Esophagus (tissue), 2 donors: ENCODE data around the gene IFIT1B. TPM values are rescaled to one million over a fixed set of nuclear protein-coding genes. Genes with fewer than 3 reads are reported as not detected.
"Not testable (repeated sequence)": the region's sequence is repeated elsewhere in the genome, so short reads cannot be mapped to it uniquely, and the experiment has no call there.

Source experiments
- H3K27ac ChIP-seq, 2 donors: one replicate each; pipeline ENCODE4 v1.5.1; 2013; ENCODE audit warnings: low read depth in 2 of 2, mild to moderate bottlenecking in 2 of 2, inconsistent platforms in 1 of 2, low read length in 1 of 2, moderate library complexity in 1 of 2
- H3K27me3 ChIP-seq, 2 donors: one replicate each; pipeline ENCODE4 v1.6.1; 2013; ENCODE audit warnings: low read length in 2 of 2, control low read depth in 1 of 2, mild to moderate bottlenecking in 1 of 2; ENCODE audit not compliant: insufficient read depth in 2 of 2, control insufficient read depth in 1 of 2
- H3K36me3 ChIP-seq, 2 donors: one replicate each; pipeline ENCODE4 v1.6.1; 2013; ENCODE audit warnings: low read length in 1 of 2; ENCODE audit not compliant: control insufficient read depth in 2 of 2, insufficient read depth in 2 of 2
- H3K4me1 ChIP-seq, 2 donors: one replicate each; pipeline ENCODE4 v1.6.1; 2013; ENCODE audit warnings: low read length in 1 of 2; ENCODE audit not compliant: control insufficient read depth in 2 of 2, insufficient read depth in 2 of 2
- H3K4me3 ChIP-seq, 2 donors: one replicate each; pipeline ENCODE4 v1.5.1; 2013; ENCODE audit warnings: low read length in 2 of 2, mild to moderate bottlenecking in 2 of 2, low read depth in 1 of 2, moderate library complexity in 1 of 2
- H3K9me3 ChIP-seq, 2 donors: one replicate each; pipeline ENCODE4 v1.6.1; 2013; ENCODE audit warnings: mild to moderate bottlenecking in 2 of 2, low read depth in 1 of 2, low read length in 1 of 2, moderate library complexity in 1 of 2; ENCODE audit not compliant: control insufficient read depth in 2 of 2, insufficient read depth in 1 of 2
- WGBS, 2 donors: extraction: QIAGEN DNeasy Blood & Tissue Kit; methylation state at CpG; one replicate each; pipeline ENCODE4 v1.1.7; 2013; 5-methylcytosine and 5-hydroxymethylcytosine counted together
- polyA plus RNA-seq, 2 donors: library from polyadenylated mRNA; stranded (reverse); fragments of 200-250 nt; gene quantifications; one replicate each; pipeline ENCODE4 v1.2.3, GENCODE V29; 2013
- donor health status: healthy with polysubstance abuse.
- donor health status: Bipolar disorder and iron deficiency.

IFIT1B gene
- polyA plus RNA-seq, 2 donors: not detected

DNA sequence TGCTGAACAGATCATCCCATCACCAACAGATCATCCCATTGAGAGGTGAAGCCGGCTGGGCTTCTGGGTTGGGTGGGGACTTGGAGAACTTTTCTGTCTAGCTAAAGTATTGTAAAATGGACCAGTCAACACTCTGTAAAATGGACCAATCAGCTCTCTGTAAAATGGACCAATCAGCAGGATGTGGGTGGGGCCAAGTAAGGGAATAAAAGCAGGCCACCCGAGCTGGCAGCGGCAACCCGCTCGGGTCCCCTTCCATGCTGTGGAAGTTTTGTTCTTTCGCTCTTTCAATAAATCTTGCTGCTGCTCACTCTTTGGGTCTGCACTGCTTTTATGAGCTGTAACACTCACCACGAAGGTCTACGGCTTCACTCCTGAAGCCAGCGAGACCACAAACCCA, 28.3 kb downstream of the IFIT1B start:
- H3K36me3 ChIP-seq, H3K4me1 ChIP-seq, H3K27me3 ChIP-seq, H3K9me3 ChIP-seq, H3K27ac ChIP-seq, H3K4me3 ChIP-seq: not testable (repeated sequence)
- 93 to 95% methylated on average over 9 of the region's 9 CpGs for WGBS, 2 donors

DNA sequence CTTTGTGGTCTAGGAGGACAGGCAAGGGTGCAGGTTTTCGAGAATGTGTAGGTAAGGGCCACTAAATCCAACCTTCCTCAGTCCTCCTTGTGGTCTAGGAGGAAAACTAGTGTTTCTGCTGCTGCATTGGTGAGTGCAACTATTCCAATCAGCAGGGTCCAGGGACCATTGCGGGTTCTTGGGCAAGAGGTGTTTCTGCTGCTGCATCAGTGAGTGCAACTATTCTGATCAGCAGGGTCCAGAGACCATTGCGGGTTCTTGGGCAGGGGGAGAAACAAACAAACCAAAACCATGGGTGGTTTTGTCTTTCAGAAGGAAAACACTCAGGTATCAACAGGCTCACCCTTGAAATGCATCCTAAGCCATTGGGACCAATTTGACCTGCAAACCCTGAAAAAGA, 29.9 kb downstream of the IFIT1B start:
- H3K4me3 ChIP-seq, H3K27me3 ChIP-seq, H3K4me1 ChIP-seq, H3K9me3 ChIP-seq, H3K36me3 ChIP-seq, H3K27ac ChIP-seq: not testable (repeated sequence)
- WGBS, 2 donors: 98 to 99% methylated on average over 3 of the region's 3 CpGs

DNA sequence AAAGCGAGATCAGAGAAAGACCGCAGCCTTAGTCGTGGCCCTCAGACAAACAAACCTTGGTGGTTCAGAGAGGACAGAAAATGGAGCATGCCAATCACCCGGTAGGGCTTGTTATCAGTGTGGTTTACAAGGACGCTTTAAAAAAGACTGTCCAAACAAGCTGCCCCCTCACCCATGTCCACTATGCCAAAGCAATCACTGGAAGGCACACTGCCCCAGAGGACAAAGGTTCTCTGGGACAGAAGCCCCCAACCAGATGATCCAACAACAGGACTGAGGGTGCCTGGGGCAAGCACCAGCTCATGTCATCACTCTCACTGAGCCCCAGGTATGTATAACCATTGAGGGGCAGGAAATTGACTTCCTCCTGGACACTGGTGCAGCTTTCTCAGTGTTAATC, 31.4 kb downstream of the IFIT1B start:
- WGBS, 2 donors: 94 to 96% methylated on average over 5 of the region's 5 CpGs
- not testable (repeated sequence) for H3K4me1 ChIP-seq, H3K27me3 ChIP-seq, H3K36me3 ChIP-seq, H3K27ac ChIP-seq, H3K4me3 ChIP-seq, H3K9me3 ChIP-seq

DNA sequence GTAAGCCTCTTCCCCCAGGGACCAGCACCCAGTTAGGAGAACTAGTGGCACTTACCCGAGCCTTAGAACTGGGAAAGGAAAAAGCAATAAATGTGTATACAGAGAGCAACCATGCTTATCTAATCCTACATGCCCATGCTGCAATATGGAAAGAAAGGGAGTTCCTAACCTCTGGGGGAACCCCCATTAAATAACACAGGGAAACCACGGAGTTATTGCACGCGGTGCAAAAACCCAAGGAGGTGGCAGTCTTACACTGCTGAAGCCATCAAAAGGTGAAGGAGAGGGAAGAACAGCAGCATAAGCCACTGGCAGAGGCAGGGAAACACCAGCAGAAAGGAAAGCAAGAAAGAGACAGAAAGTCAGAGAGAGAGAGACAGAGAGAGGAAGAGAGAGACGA, 32.7 kb downstream of the IFIT1B start:
- H3K9me3 ChIP-seq, H3K4me3 ChIP-seq, H3K27ac ChIP-seq, H3K4me1 ChIP-seq, H3K27me3 ChIP-seq, H3K36me3 ChIP-seq: not testable (repeated sequence)
- WGBS, 2 donors: 86 to 87% methylated on average over 5 of the region's 5 CpGs

DNA sequence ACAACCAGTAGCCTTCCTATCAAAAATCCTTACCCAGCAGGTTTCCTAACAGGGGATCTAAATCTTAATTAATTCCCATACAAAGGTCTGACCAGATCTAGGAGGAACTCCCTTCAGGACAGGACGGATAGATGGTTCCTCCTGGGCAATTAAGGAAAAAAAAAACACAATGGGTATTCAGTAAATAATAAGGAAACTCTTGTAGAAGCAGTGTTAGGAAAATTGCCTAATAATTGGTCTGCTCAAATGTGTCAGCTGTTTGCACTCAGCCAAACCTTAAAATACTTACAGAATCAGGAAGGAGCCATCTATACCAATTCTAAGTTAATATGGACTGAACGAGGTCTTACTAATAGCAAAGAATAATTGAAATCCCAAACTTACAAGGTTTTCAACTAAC, 33.3 kb downstream of the IFIT1B start:
- H3K4me3 ChIP-seq, H3K27ac ChIP-seq, H3K36me3 ChIP-seq, H3K4me1 ChIP-seq, H3K27me3 ChIP-seq, H3K9me3 ChIP-seq: not testable (repeated sequence)
- 70 to 73% methylated on average over 2 of the region's 2 CpGs for WGBS, 2 donors

DNA sequence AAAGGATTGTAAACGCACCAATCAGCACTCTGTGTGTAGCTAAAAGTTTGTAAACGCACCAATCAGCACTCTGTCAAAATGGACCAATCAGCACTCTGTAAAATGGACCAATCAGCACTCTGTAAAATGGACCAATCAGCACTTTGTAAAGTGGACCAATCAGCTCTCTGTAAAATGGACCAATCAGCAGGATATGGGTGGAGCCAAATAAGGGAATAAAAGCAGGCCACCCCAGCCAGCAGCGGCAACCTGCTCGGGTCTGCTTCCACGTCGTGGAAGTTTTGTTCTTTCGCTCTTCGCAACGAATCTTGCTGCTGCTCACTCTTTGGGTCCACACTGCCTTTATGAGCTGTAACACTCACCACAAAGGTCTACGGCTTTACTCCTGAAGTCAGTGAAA, 34.4 kb downstream of the IFIT1B start:
- not testable (repeated sequence) for H3K9me3 ChIP-seq, H3K4me1 ChIP-seq, H3K27me3 ChIP-seq, H3K27ac ChIP-seq, H3K36me3 ChIP-seq, H3K4me3 ChIP-seq
- WGBS, 2 donors: 90 to 93% methylated on average over 10 of the region's 10 CpGs

DNA sequence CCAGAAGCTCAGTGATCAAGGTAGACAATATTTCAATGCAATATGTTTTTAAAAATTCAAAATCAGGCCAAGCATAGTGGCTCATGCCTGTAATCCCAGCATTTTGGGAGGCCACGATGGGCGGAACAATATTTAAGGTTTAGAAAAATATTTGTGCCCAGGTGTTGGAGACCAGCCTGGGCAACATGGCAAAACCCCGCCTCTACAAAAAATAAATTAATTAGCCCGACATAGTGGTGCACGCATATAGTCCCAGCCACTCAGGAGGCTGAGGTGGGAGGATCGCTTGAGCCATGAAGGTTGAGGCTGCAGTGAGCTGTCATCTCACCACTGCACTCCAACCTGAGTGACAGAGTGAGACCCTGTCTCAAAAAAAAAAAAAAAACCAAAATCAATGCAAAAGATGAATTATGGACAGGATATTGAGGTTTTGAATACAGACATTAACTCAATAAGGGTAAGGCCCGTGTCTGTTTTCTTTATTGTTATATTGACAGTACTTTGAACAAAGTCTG, 35.6 kb downstream of the IFIT1B start:
- 82 to 84% methylated on average over 7 of the region's 7 CpGs for WGBS, 2 donors
- Histone ChIP-seq H3K27ac (no peak overlapping the region), H3K4me3 (no peak overlapping the region), H3K36me3 (no peaks in the 10 kb centered on the region), H3K9me3 (no peaks in the 10 kb centered on the region), H3K4me1 (peaks cover 0 to 2% of the 10 kb centered on the region in 2 donors), H3K27me3 (no peaks in the 10 kb centered on the region)

DNA sequence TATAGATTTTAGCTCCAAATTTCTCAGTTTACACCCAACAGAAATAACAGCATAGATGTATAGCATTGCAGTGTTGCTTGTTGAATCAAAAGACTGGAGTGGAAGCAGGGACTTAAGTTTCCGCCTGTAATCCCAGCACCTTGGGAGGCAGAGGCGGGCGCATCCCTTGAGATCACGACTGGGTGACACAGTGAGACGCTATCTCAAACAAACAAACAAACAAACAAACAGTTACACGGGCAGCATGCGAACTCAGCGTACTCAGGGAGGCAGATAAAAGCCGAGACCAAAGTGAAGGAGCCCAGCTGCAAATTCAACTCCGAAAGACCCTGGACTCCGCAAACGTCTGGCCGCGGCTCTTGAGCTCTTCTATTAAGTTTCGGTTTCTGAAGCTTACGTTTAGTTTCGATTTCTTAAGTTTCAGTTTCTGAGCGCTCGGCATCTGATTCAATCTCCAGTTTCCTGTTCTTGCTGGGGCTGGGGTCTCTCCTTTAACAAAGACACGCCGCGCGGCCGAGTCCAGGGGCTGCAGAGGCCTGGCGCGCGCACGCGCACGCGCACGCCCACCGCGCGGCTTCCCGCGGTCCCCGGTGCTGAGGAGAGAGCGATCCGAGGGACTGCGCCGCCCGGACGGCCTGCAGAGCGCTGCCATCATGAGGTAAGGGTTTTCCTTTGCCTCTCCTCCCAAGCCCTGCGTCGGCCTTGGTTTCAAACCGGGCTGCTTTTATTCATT, 36.5 kb downstream of the IFIT1B start, which contains the start of gene IFIT5:
Gene IFIT5, plus strand, starts transcription at position 423 of the 733 bp plus-strand sequence. Its CDS starts 231 bp downstream, at position 654.
- H3K4me1 ChIP-seq: peaks cover 0 to 2% of the 10 kb centered on the region in 2 donors
- peak within 1 kb of the TSS; percentile 88 to 95 for H3K27ac ChIP-seq
- H3K27me3 ChIP-seq: no peaks in the 10 kb centered on the region
- WGBS, 2 donors: 0 to 1% methylated on average over 48 of the region's 48 CpGs
- H3K36me3 ChIP-seq: no peaks in the 10 kb centered on the region
- H3K9me3 ChIP-seq: no peaks in the 10 kb centered on the region
- peak within 1 kb of the TSS; percentile 69 to 74 for H3K4me3 ChIP-seq

DNA sequence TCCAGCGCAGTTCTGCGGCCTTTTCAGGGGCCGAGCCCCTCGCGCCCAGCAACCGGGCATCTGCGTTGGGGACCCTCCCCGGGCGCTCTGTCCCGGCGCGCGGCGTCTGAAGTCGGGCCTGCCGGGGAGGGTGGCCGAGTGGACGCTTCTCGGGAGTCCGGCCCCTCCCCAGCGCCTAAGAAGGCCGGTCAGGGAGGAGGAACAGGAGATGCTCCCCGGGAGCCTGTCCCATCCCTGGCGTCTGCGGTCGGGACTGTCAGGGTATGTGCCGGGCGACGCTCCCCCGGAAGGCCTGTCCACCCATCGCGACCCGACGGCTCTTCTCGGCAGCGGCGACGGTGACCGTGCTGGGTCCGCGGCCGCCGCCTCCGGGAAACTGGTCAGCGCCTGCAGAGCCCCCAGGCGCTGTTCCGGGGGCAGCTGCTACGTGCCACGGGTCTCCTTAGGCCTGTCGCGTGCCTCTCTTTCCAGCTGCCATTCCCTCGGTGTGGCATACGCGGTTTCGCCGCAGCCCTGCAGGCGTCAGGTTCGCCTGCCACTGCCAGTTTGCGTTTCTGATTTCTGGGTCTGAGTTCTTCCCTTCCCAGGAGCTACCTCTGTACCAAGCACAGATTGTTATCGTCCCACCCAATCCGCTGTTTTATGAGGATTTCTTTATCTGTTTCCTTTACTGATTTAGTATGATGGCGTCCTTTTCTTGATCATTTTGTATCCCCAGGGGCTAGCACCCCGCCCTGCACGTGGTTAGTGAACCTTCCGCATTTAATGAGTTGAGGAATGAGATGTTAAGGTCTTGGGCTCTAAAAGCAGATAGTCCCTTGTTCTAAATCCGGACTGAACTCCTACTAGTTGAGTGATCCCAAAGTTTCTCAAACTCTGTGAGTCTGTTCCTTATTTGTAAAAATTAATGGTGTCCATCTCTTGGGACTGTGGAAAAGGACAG, 37.3 kb downstream of the IFIT1B start:
- Histone ChIP-seq H3K4me1 (peaks cover 0 to 2% of the 10 kb centered on the region in 2 donors), H3K27me3 (no peaks in the 10 kb centered on the region), H3K9me3 (no peaks in the 10 kb centered on the region), H3K27ac (peak overlapping the region; percentile 88 to 95), H3K36me3 (no peaks in the 10 kb centered on the region), H3K4me3 (peak overlapping the region; percentile 69 to 74)
- 1% methylated on average over 66 of the region's 66 CpGs for WGBS, 2 donors
